Mucosa of stomach (tissue), 1 donor: ENCODE results near the gene ZER1.
A peak's percentile ranks its signal among the peaks of the same experiment; 100 is the strongest.
"Not testable (repeated sequence)": the region's sequence is repeated elsewhere in the genome, so short reads cannot be mapped to it uniquely, and the experiment has no call there.

Experiments
- H3K27me3 ChIP-seq: one replicate; pipeline ENCODE4 v1.7.0; 2013; ENCODE audit warnings: mild to moderate bottlenecking, low read length; ENCODE audit not compliant: control insufficient read depth, insufficient read depth
- H3K36me3 ChIP-seq: one replicate; pipeline ENCODE4 v1.7.0; 2013; ENCODE audit warnings: low read length; ENCODE audit not compliant: control insufficient read depth, insufficient read depth
- H3K4me1 ChIP-seq: one replicate; pipeline ENCODE4 v1.7.0; 2013; ENCODE audit warnings: mild to moderate bottlenecking, low read length; ENCODE audit not compliant: control insufficient read depth, insufficient read depth
- H3K4me3 ChIP-seq: one replicate; pipeline ENCODE4 v1.7.0; 2013; ENCODE audit warnings: low read length
- H3K9ac ChIP-seq: one replicate; pipeline ENCODE4 v1.7.0; 2013; ENCODE audit warnings: mild to moderate bottlenecking, low read length, moderate library complexity
- H3K9me3 ChIP-seq: one replicate; pipeline ENCODE4 v1.7.0; 2013; ENCODE audit warnings: mild to moderate bottlenecking, low read length, moderate library complexity; ENCODE audit not compliant: control insufficient read depth
- donor health status: Pancreatic carcinoma.

Gene ZER1

GRCh38 chr9:128705051-128705965 is 66.4 kb downstream of the ZER1 start:
- no peaks in the 10 kb centered on the region for H3K27me3 ChIP-seq
- no peak overlapping the region for H3K9ac ChIP-seq
- H3K36me3 ChIP-seq: no peaks in the 10 kb centered on the region
- H3K4me1 ChIP-seq: peaks cover 14% of the 10 kb centered on the region
- no peaks in the 10 kb centered on the region for H3K9me3 ChIP-seq
- no peak overlapping the region for H3K4me3 ChIP-seq

GRCh38 chr9:128704356-128704670 is 67.4 kb downstream of the ZER1 start:
- Histone ChIP-seq H3K4me1 (peaks cover 14% of the 10 kb centered on the region), H3K9me3 (no peaks in the 10 kb centered on the region), H3K4me3 (no peak overlapping the region), H3K27me3 (no peaks in the 10 kb centered on the region), H3K9ac (peak overlapping the region; percentile 80), H3K36me3 (no peaks in the 10 kb centered on the region)

GRCh38 chr9:128703616-128704355 is 67.9 kb downstream of the ZER1 start:
- peak overlapping the region; percentile 60 for H3K4me3 ChIP-seq
- no peaks in the 10 kb centered on the region for H3K27me3 ChIP-seq
- H3K9me3 ChIP-seq: no peaks in the 10 kb centered on the region
- peaks cover 14% of the 10 kb centered on the region for H3K4me1 ChIP-seq
- H3K36me3 ChIP-seq: no peaks in the 10 kb centered on the region
- peak overlapping the region; percentile 80 for H3K9ac ChIP-seq

GRCh38 chr9:128702949-128703615 is 68.6 kb downstream of the ZER1 start:
- Histone ChIP-seq H3K36me3 (no peaks in the 10 kb centered on the region), H3K4me1 (peaks cover 14% of the 10 kb centered on the region), H3K27me3 (no peaks in the 10 kb centered on the region), H3K9ac (peak overlapping the region; percentile 80), H3K9me3 (no peaks in the 10 kb centered on the region), H3K4me3 (peak overlapping the region; percentile 60)

- Histone ChIP-seq H3K4me1 (peaks cover 14% of the 10 kb centered on the region), H3K9ac (peak within 1 kb of the TSS; percentile 80), H3K9me3 (no peaks in the 10 kb centered on the region), H3K36me3 (no peaks in the 10 kb centered on the region), H3K27me3 (no peaks in the 10 kb centered on the region), H3K4me3 (peak within 1 kb of the TSS; percentile 60)
These were observed 69.2 kb downstream of the ZER1 start, which contains the start of gene PKN3 for GRCh38 chr9:128702445-128702948. TSS of gene PKN3 (plus strand) at chr9:128702503. CDS start at chr9:128702916, 413 bp downstream.

GRCh38 chr9:128701227-128701854 is 70.4 kb downstream of the ZER1 start:
- Histone ChIP-seq H3K4me3 (no peak overlapping the region), H3K27me3 (no peaks in the 10 kb centered on the region), H3K36me3 (no peaks in the 10 kb centered on the region), H3K4me1 (peaks cover 14% of the 10 kb centered on the region), H3K9ac (no peak overlapping the region), H3K9me3 (no peaks in the 10 kb centered on the region)

- H3K9ac ChIP-seq, H3K36me3 ChIP-seq, H3K4me3 ChIP-seq, H3K27me3 ChIP-seq, H3K9me3 ChIP-seq: not testable (repeated sequence)
- peaks cover 14% of the 10 kb centered on the region for H3K4me1 ChIP-seq
These were observed 72.5 kb downstream of the ZER1 start for GRCh38 chr9:128699096-128699795.

- H3K27me3 ChIP-seq: no peaks in the 10 kb centered on the region
- no peaks in the 10 kb centered on the region for H3K9me3 ChIP-seq
- no peak overlapping the region for H3K9ac ChIP-seq
- peaks cover 1% of the 10 kb centered on the region for H3K4me1 ChIP-seq
- H3K4me3 ChIP-seq: no peak overlapping the region
- no peaks in the 10 kb centered on the region for H3K36me3 ChIP-seq
These were observed 74.6 kb downstream of the ZER1 start for GRCh38 chr9:128696923-128697707.

GRCh38 chr9:128694344-128694743 is 77.4 kb downstream of the ZER1 start:
- Histone ChIP-seq H3K9me3 (no peaks in the 10 kb centered on the region), H3K9ac (no peak overlapping the region), H3K4me1 (peaks cover 6% of the 10 kb centered on the region), H3K27me3 (no peaks in the 10 kb centered on the region), H3K36me3 (no peaks in the 10 kb centered on the region), H3K4me3 (no peak overlapping the region)

GRCh38 chr9:128693738-128694137 is 78.0 kb downstream of the ZER1 start:
- H3K27me3 ChIP-seq, H3K4me1 ChIP-seq, H3K36me3 ChIP-seq, H3K9me3 ChIP-seq, H3K9ac ChIP-seq, H3K4me3 ChIP-seq: not testable (repeated sequence)

GRCh38 chr9:128690684-128691034 is 81.1 kb downstream of the ZER1 start:
- no peaks in the 10 kb centered on the region for H3K27me3 ChIP-seq
- H3K4me3 ChIP-seq: peak overlapping the region; percentile 74
- peak overlapping the region; percentile 78 for H3K9ac ChIP-seq
- H3K36me3 ChIP-seq: no peaks in the 10 kb centered on the region
- peaks cover 28% of the 10 kb centered on the region for H3K4me1 ChIP-seq
- no peaks in the 10 kb centered on the region for H3K9me3 ChIP-seq
